Activated naive CD4-positive, alpha-beta T cell (primary cell): ENCODE data around the gene LSM2.

Experiments used
- DNase-seq, 4 experiments: peaks; one replicate each; lab custom pipeline; 2025; lab: John Stamatoyannopoulos, UW

Gene LSM2

GRCh38 chr6:31750411-31751022, 56.2 kb downstream of the LSM2 start:
- DNase-seq = no peak

GRCh38 chr6:31749301-31750036, 57.3 kb downstream of the LSM2 start:
- DNase-seq = no peak
